Cardiac fibroblast (primary cell): ENCODE measurements around the gene FBN1.

Source experiments
- DNase-seq, 2 donors: peaks; one replicate each; pipeline versions ENCODE4 v3.0.0 to v3.0.0-alpha.2; 2010; ENCODE audit warnings: low read depth in 2 of 2
- H3K4me3 ChIP-seq, 2 donors: replicated peaks in 1 of 2; 1 replicate in 1 of 2; 2 replicates in 1 of 2; pipeline ENCODE4 v1.5.1; 2011; ENCODE audit warnings: low read depth in 2 of 2, low read length in 2 of 2, mild to moderate bottlenecking in 2 of 2, moderate library complexity in 1 of 2
- CTCF ChIP-seq: IDR thresholded peaks from one replicate; pipeline ENCODE4 v1.5.1; 2011; ENCODE audit warnings: low read depth, mild to moderate bottlenecking, low read length, inconsistent platforms

FBN1 gene

DNA sequence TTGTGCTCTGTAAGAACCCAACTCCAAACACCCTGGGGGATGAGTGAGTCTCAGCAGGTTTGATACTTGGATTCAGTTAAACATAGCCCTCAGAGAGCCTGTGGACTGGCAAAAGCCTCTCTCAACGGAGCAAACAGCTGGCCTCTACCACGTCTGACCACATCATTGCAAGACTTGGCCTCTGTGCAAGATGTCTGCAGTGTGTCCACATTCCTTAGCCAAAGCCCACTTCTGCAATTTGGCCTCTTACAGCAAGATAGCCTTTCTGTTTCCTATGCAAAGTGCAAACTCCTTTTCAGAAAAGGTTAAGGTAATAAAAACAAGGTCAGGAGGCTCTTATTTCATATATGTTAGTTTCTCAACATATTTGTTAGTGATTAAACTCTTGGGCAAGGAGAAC, 27.9 kb downstream of the FBN1 start:
- no peak for TF ChIP-seq CTCF
- peak; percentile 86 to 96 for DNase-seq
- H3K4me3 ChIP-seq, result no peak overlapping the region

DNA sequence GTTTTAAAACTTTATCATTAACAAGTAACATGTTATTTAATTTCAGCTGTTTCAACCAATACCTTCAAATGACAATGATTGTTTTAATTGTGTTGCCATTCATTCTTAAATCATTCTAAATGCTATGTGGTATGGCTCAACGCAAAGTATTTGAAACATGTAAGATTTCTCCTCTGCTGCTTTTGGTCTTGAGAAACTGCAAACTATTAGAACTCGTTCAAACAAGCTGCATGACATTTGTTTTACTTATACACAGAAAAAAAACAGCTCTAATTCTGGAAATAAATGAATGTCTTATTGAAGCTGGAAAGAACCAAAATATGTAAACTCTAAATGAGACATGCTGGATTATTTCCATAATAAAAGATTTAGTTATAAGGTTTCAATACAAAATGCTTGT, 29.3 kb downstream of the FBN1 start:
- no peak for TF ChIP-seq CTCF
- DNase-seq, result peak in 1 of 2 donors; percentile 37

GRCh38 chr15:48614051-48614450, 31.5 kb downstream of the FBN1 start:
- DNase-seq, result no peak
- TF ChIP-seq CTCF, result no peak
- H3K4me3 ChIP-seq, result no peak overlapping the region

More for the DNA sequence above, 29.3 kb downstream of the FBN1 start:
- H3K4me3 ChIP-seq, result no peak overlapping the region

- DNase-seq, result no peak
- no peak overlapping the region for H3K4me3 ChIP-seq
- no peak for TF ChIP-seq CTCF
Observed at GRCh38 chr15:48609486-48609885, 36.0 kb downstream of the FBN1 start.

DNA sequence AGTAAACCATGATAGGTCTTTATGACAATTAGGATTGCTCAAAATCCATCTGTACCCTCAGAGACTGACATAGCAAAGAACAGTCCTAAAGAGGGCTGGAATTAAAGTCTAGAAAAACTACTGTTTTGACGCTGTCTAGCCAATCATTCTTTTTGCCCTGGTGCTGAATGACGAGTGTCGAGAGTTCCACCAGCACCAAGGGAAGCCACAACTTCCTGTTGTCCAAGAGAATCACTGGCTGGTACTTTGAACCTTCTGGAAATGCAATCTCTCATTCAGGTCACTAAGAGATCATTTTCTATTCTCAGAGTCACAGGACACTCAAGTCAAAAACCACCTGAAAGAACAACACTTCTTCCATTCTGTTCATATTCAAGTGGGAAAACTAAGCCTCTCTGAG, 37.7 kb downstream of the FBN1 start:
- no peak overlapping the region for H3K4me3 ChIP-seq
- DNase-seq, result no peak
- TF ChIP-seq CTCF, result no peak

GRCh38 chr15:48604567-48604966, 40.9 kb downstream of the FBN1 start:
- TF ChIP-seq CTCF, result no peak
- DNase-seq, result peak in 1 of 2 donors; percentile 47
- no peak overlapping the region for H3K4me3 ChIP-seq

DNA sequence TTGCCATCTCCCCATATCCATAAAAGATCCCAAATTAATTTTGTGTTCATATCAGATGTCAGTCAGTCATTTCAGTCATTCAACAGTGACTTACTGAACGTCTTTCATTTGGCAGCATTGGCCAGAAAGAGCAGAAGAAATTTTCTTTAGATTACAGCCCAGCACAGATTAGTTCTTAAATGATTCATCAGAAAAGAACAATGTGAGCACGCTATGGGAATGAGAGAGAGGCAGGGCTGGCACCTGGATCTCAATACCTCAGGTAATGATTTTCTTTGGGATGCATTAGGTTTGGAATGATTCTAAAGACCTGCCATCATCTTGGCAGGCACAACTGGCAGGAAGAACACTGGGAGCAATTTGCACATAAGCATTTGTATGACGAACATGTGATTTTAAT, 41.6 kb downstream of the FBN1 start:
- peak in 1 of 2 donors; percentile 47 for DNase-seq
- H3K4me3 ChIP-seq, result no peak overlapping the region
- TF ChIP-seq CTCF, result no peak
